ENCODE measurements around the gene DUS2. TPM values are rescaled to one million over a fixed set of nuclear protein-coding genes. Genes with fewer than 3 reads are reported as not detected.

DUS2 gene
- total and polyA plus RNA-seq, 2 of the 8 experiments (the other 6 are each of a cell fraction or from before 2014, with no cell fraction given) = 17.2 to 27.0 TPM

- TF ChIP-seq HDAC2 (IDR thresholded peaks at IDR 0.05; ENCODE audit: borderline replicate concordance in 1 of 2, low read depth in 2 of 2, low read length in 2 of 2) (no peak), HDAC6 (IDR thresholded peaks at IDR 0.05; ENCODE audit: low read depth, low read length) (no peak), CHD7 (IDR thresholded peaks at IDR 0.05; ENCODE audit: insufficient replicate concordance, low read length) (no peak), POU5F1 (IDR thresholded peaks at IDR 0.05; ENCODE audit: low read depth, low read length) (no peak), RXRA (IDR thresholded peaks at IDR 0.05; ENCODE audit: insufficient read depth, low read depth, low read length) (no peak), CTBP2 (IDR thresholded peaks at IDR 0.05; ENCODE audit: borderline replicate concordance, insufficient read depth, insufficient read length, low read length) (no peak)
These were observed 103.3 kb downstream of the DUS2 start (continued) for GRCh38 chr16:68126395-68126794.

All from H1 (cell line).